ENCODE measurements around the gene TTC23.

- TF ChIP-seq CTCF (conservative IDR thresholded peaks at IDR 0.05; ENCODE audit: low read depth, low read length) = no peak
- TF ChIP-seq EZH2 (IDR thresholded peaks at IDR 0.05; ENCODE audit: borderline replicate concordance, low read depth, low read length, poor library complexity, severe bottlenecking) = no peak
These were observed 82.2 kb downstream of the TTC23 start for GRCh38 chr15:99167201-99167600.
